Measurements from ENCODE around the gene MAGEA8. TPM values are rescaled to one million over a fixed set of nuclear protein-coding genes. Genes with fewer than 3 reads are reported as not detected.
"Not testable (repeated sequence)": the region's sequence is repeated elsewhere in the genome, so short reads cannot be mapped to it uniquely, and the experiment has no call there.

Gene MAGEA8
- not detected for polyA plus RNA-seq (2013, experiment 1 of 4)
- not detected for polyA plus RNA-seq (2013, experiment 2 of 4)
- polyA plus RNA-seq (2013, experiment 3 of 4): not detected
- not detected for polyA plus RNA-seq (2013, experiment 4 of 4)

GRCh38 chrX:149881081-149881711 is at the start of gene MAGEA8:
MAGEA8 (plus strand) TSS chrX:149881183; CDS start chrX:149884273, 3,090 bp downstream.
- H3K27me3 ChIP-seq (ENCODE audit: control insufficient read depth, insufficient read depth, low read length, poor library complexity, severe bottlenecking): no peaks in the 10 kb centered on the region
- H3K4me3 ChIP-seq (ENCODE audit: insufficient read depth, low read depth, low read length): no peak within 1 kb of the TSS
- H3K9me3 ChIP-seq (ENCODE audit: control insufficient read depth, low read length): no peaks in the 10 kb centered on the region
- 92 to 95% methylated on average over 33 of the region's 33 CpGs for WGBS, 2 experiments
- no peak within 1 kb of the TSS for H3K27ac ChIP-seq (ENCODE audit: insufficient read depth, low read depth, low read length, poor library complexity, severe bottlenecking)
- H3K36me3 ChIP-seq (ENCODE audit: control insufficient read depth, insufficient read depth, low read length): no peaks in the 10 kb centered on the region
- H3K4me1 ChIP-seq (ENCODE audit: control insufficient read depth, insufficient read depth, low read length): no peaks in the 10 kb centered on the region

GRCh38 chrX:149831473-149831872 is 49.5 kb upstream of the MAGEA8 start:
- H3K4me1 ChIP-seq (ENCODE audit: control insufficient read depth, insufficient read depth, low read length): peaks cover 8% of the 10 kb centered on the region
- H3K27ac ChIP-seq (ENCODE audit: insufficient read depth, low read depth, low read length, poor library complexity, severe bottlenecking): no peak overlapping the region
- WGBS, 2 experiments: 68 to 76% methylated on average over 2 of the region's 2 CpGs
- H3K36me3 ChIP-seq (ENCODE audit: control insufficient read depth, insufficient read depth, low read length): no peaks in the 10 kb centered on the region
- no peaks in the 10 kb centered on the region for H3K9me3 ChIP-seq (ENCODE audit: control insufficient read depth, low read length)
- H3K4me3 ChIP-seq (ENCODE audit: insufficient read depth, low read depth, low read length): no peak overlapping the region
- H3K27me3 ChIP-seq (ENCODE audit: control insufficient read depth, insufficient read depth, low read length, poor library complexity, severe bottlenecking): no peaks in the 10 kb centered on the region

GRCh38 chrX:149836728-149837127 is 44.3 kb upstream of the MAGEA8 start:
- H3K27me3 ChIP-seq (ENCODE audit: control insufficient read depth, insufficient read depth, low read length, poor library complexity, severe bottlenecking); H3K9me3 ChIP-seq (ENCODE audit: control insufficient read depth, low read length); H3K27ac ChIP-seq (ENCODE audit: insufficient read depth, low read depth, low read length, poor library complexity, severe bottlenecking); H3K4me3 ChIP-seq (ENCODE audit: insufficient read depth, low read depth, low read length); H3K36me3 ChIP-seq (ENCODE audit: control insufficient read depth, insufficient read depth, low read length); H3K4me1 ChIP-seq (ENCODE audit: control insufficient read depth, insufficient read depth, low read length): not testable (repeated sequence)
- WGBS, 2 experiments: 45 to 50% methylated on average over 3 to 5 of the region's 5 CpGs

- Histone ChIP-seq H3K4me3 (ENCODE audit: insufficient read depth, low read depth, low read length) (no peak overlapping the region), H3K27me3 (ENCODE audit: control insufficient read depth, insufficient read depth, low read length, poor library complexity, severe bottlenecking) (no peaks in the 10 kb centered on the region), H3K9me3 (ENCODE audit: control insufficient read depth, low read length) (no peaks in the 10 kb centered on the region), H3K4me1 (ENCODE audit: control insufficient read depth, insufficient read depth, low read length) (no peaks in the 10 kb centered on the region), H3K27ac (ENCODE audit: insufficient read depth, low read depth, low read length, poor library complexity, severe bottlenecking) (no peak overlapping the region), H3K36me3 (ENCODE audit: control insufficient read depth, insufficient read depth, low read length) (no peaks in the 10 kb centered on the region)
Observed at GRCh38 chrX:149837167-149837566, 43.8 kb upstream of the MAGEA8 start.

GRCh38 chrX:149837639-149838038 is 43.3 kb upstream of the MAGEA8 start:
- H3K36me3 ChIP-seq (ENCODE audit: control insufficient read depth, insufficient read depth, low read length): no peaks in the 10 kb centered on the region
- no peaks in the 10 kb centered on the region for H3K27me3 ChIP-seq (ENCODE audit: control insufficient read depth, insufficient read depth, low read length, poor library complexity, severe bottlenecking)
- H3K4me3 ChIP-seq (ENCODE audit: insufficient read depth, low read depth, low read length): no peak overlapping the region
- H3K9me3 ChIP-seq (ENCODE audit: control insufficient read depth, low read length): no peaks in the 10 kb centered on the region
- no peaks in the 10 kb centered on the region for H3K4me1 ChIP-seq (ENCODE audit: control insufficient read depth, insufficient read depth, low read length)
- H3K27ac ChIP-seq (ENCODE audit: insufficient read depth, low read depth, low read length, poor library complexity, severe bottlenecking): no peak overlapping the region

- H3K27me3 ChIP-seq (ENCODE audit: control insufficient read depth, insufficient read depth, low read length, poor library complexity, severe bottlenecking): no peaks in the 10 kb centered on the region
- H3K9me3 ChIP-seq (ENCODE audit: control insufficient read depth, low read length): no peaks in the 10 kb centered on the region
- H3K4me3 ChIP-seq (ENCODE audit: insufficient read depth, low read depth, low read length): no peak overlapping the region
- no peaks in the 10 kb centered on the region for H3K36me3 ChIP-seq (ENCODE audit: control insufficient read depth, insufficient read depth, low read length)
- no peak overlapping the region for H3K27ac ChIP-seq (ENCODE audit: insufficient read depth, low read depth, low read length, poor library complexity, severe bottlenecking)
- WGBS, 2 experiments: 94 to 95% methylated on average over 2 of the region's 2 CpGs
- no peaks in the 10 kb centered on the region for H3K4me1 ChIP-seq (ENCODE audit: control insufficient read depth, insufficient read depth, low read length)
Observed at GRCh38 chrX:149841929-149842328, 39.1 kb upstream of the MAGEA8 start.

GRCh38 chrX:149845385-149845784 is 35.6 kb upstream of the MAGEA8 start:
- WGBS, 2 experiments: 83 to 100% methylated on average over 1 of the region's 1 CpG
- H3K27ac ChIP-seq (ENCODE audit: insufficient read depth, low read depth, low read length, poor library complexity, severe bottlenecking): no peak overlapping the region
- no peaks in the 10 kb centered on the region for H3K4me1 ChIP-seq (ENCODE audit: control insufficient read depth, insufficient read depth, low read length)
- H3K36me3 ChIP-seq (ENCODE audit: control insufficient read depth, insufficient read depth, low read length): no peaks in the 10 kb centered on the region
- no peaks in the 10 kb centered on the region for H3K9me3 ChIP-seq (ENCODE audit: control insufficient read depth, low read length)
- no peak overlapping the region for H3K4me3 ChIP-seq (ENCODE audit: insufficient read depth, low read depth, low read length)
- no peaks in the 10 kb centered on the region for H3K27me3 ChIP-seq (ENCODE audit: control insufficient read depth, insufficient read depth, low read length, poor library complexity, severe bottlenecking)

GRCh38 chrX:149846789-149847188 is 34.2 kb upstream of the MAGEA8 start:
- Histone ChIP-seq H3K27me3 (ENCODE audit: control insufficient read depth, insufficient read depth, low read length, poor library complexity, severe bottlenecking) (no peaks in the 10 kb centered on the region), H3K27ac (ENCODE audit: insufficient read depth, low read depth, low read length, poor library complexity, severe bottlenecking) (no peak overlapping the region), H3K4me3 (ENCODE audit: insufficient read depth, low read depth, low read length) (no peak overlapping the region), H3K4me1 (ENCODE audit: control insufficient read depth, insufficient read depth, low read length) (no peaks in the 10 kb centered on the region), H3K36me3 (ENCODE audit: control insufficient read depth, insufficient read depth, low read length) (no peaks in the 10 kb centered on the region), H3K9me3 (ENCODE audit: control insufficient read depth, low read length) (no peaks in the 10 kb centered on the region)
- WGBS, 2 experiments: 90 to 98% methylated on average over 3 of the region's 3 CpGs

GRCh38 chrX:149848855-149849254 is 32.1 kb upstream of the MAGEA8 start:
- H3K4me3 ChIP-seq (ENCODE audit: insufficient read depth, low read depth, low read length): no peak overlapping the region
- H3K27me3 ChIP-seq (ENCODE audit: control insufficient read depth, insufficient read depth, low read length, poor library complexity, severe bottlenecking): no peaks in the 10 kb centered on the region
- no peak overlapping the region for H3K27ac ChIP-seq (ENCODE audit: insufficient read depth, low read depth, low read length, poor library complexity, severe bottlenecking)
- WGBS, 2 experiments: 94 to 96% methylated on average over 3 of the region's 3 CpGs
- H3K36me3 ChIP-seq (ENCODE audit: control insufficient read depth, insufficient read depth, low read length): no peaks in the 10 kb centered on the region
- H3K4me1 ChIP-seq (ENCODE audit: control insufficient read depth, insufficient read depth, low read length): no peaks in the 10 kb centered on the region
- no peaks in the 10 kb centered on the region for H3K9me3 ChIP-seq (ENCODE audit: control insufficient read depth, low read length)

GRCh38 chrX:149849787-149850186 is 31.2 kb upstream of the MAGEA8 start:
- Histone ChIP-seq H3K27ac (ENCODE audit: insufficient read depth, low read depth, low read length, poor library complexity, severe bottlenecking) (no peak overlapping the region), H3K36me3 (ENCODE audit: control insufficient read depth, insufficient read depth, low read length) (no peaks in the 10 kb centered on the region), H3K9me3 (ENCODE audit: control insufficient read depth, low read length) (no peaks in the 10 kb centered on the region), H3K4me3 (ENCODE audit: insufficient read depth, low read depth, low read length) (no peak overlapping the region), H3K4me1 (ENCODE audit: control insufficient read depth, insufficient read depth, low read length) (no peaks in the 10 kb centered on the region), H3K27me3 (ENCODE audit: control insufficient read depth, insufficient read depth, low read length, poor library complexity, severe bottlenecking) (no peaks in the 10 kb centered on the region)
- WGBS, 2 experiments: 95 to 98% methylated on average over 1 of the region's 2 CpGs

- Histone ChIP-seq H3K4me3 (ENCODE audit: insufficient read depth, low read depth, low read length) (no peak overlapping the region), H3K27ac (ENCODE audit: insufficient read depth, low read depth, low read length, poor library complexity, severe bottlenecking) (no peak overlapping the region), H3K27me3 (ENCODE audit: control insufficient read depth, insufficient read depth, low read length, poor library complexity, severe bottlenecking) (no peaks in the 10 kb centered on the region), H3K4me1 (ENCODE audit: control insufficient read depth, insufficient read depth, low read length) (no peaks in the 10 kb centered on the region), H3K36me3 (ENCODE audit: control insufficient read depth, insufficient read depth, low read length) (no peaks in the 10 kb centered on the region), H3K9me3 (ENCODE audit: control insufficient read depth, low read length) (no peaks in the 10 kb centered on the region)
Observed at GRCh38 chrX:149851864-149852263, 29.1 kb upstream of the MAGEA8 start.

Measured in ectodermal cell (in vitro differentiated cells).